Right lobe of liver (tissue), 6 donors: ENCODE data around the gene GJB5. TPM values are rescaled to one million over a fixed set of nuclear protein-coding genes. Genes with fewer than 3 reads are reported as not detected.

Experiments
- ATAC-seq, 4 donors: fragments of 200-7000 bp; cut with Tn5 transposase; one replicate each; pipeline ENCODE4 v1.9.1; 2020; ENCODE audit warnings: mild to moderate bottlenecking in 4 of 4, moderate library complexity in 4 of 4
- DNase-seq, 3 donors: peaks; one replicate each; pipeline ENCODE4 v3.0.0-alpha.2; 2020
- H3K27ac ChIP-seq, 3 donors: fragments of 200-600 bp; one replicate each; pipeline ENCODE4 v1.8.0; 2022
- H3K27me3 ChIP-seq, 2 donors: fragments of 200-600 bp; one replicate each; pipeline ENCODE4 v1.8.0; 2022
- H3K36me3 ChIP-seq, 4 donors: fragments of 200-600 bp; sonication (generic) in 1 of 4; one replicate each; pipeline versions ENCODE4 v1.5.1 to v1.8.0; 2017 to 2022; ENCODE audit warnings: control low read depth in 1 of 4
- H3K4me1 ChIP-seq, 4 donors: fragments of 200-600 bp; sonication (generic) in 1 of 4; one replicate each; pipeline versions ENCODE4 v1.5.1 to v1.8.0; 2017 to 2022; ENCODE audit warnings: control low read depth in 1 of 4
- H3K4me3 ChIP-seq, 3 donors: fragments of 200-600 bp; one replicate each; pipeline ENCODE4 v1.8.0; 2022
- H3K9me3 ChIP-seq, 4 donors: fragments of 200-600 bp; sonication (generic) in 1 of 4; one replicate each; pipeline versions ENCODE4 v1.5.1 to v1.8.0; 2017 to 2022; ENCODE audit warnings: control low read depth in 1 of 4
- CTCF ChIP-seq, 4 donors: fragments of 200-600 bp in 3 of 4; fragments of 450-650 bp in 1 of 4; IDR thresholded peaks; one replicate each; pipeline versions ENCODE4 v1.5.1 to v1.8.0; 2016 to 2022; ENCODE audit warnings: antibody characterized with exemption in 4 of 4, mild to moderate bottlenecking in 2 of 4
- POLR2A ChIP-seq: fragments of 450-650 bp; IDR thresholded peaks from one replicate; pipeline ENCODE4 v1.6.1; 2017; ENCODE audit warnings: antibody characterized with exemption, mild to moderate bottlenecking
- WGBS: methylation state at CpG from one replicate; pipeline ENCODE4 v1.1.6; 2018; ENCODE audit warnings: low coverage, low lambda C conversion rate; ENCODE audit not compliant: insufficient coverage; ENCODE audit errors: missing lambda C conversion rate; 5-methylcytosine and 5-hydroxymethylcytosine counted together
- intact Hi-C, 2 donors: fragments of 100-400 bp; cut with DNase I; formaldehyde crosslinking; loops; one replicate each; pipeline versions ENCODE4 v1.11.2 to v1.14.1; 2022
- total RNA-seq, 6 experiments: library from RNA; depleted of rRNA in 2 of 6; stranded (reverse); fragments of >200 nt in 2 of 6; fragmentation: NEBNext Ultra II Directional in 3 of 6; extraction: Animal tissue kit (Norgen Biotek cat#: 25700) in 3 of 6; gene quantifications; one replicate each; pipeline versions ENCODE4 v1.1.0 to v1.2.4, GENCODE V29; 2016 to 2023
- donor health status: DM: no; HTN: yes; CAD: no.
- donor health status: DM: no; HTN: no; CAD: no.
- donor health status: DM: no; HTN: no; CAD: no.
- donor health status: DM: no; HTN: yes; CAD: no.
- donor health status: DM: no; HTN: yes; CAD: no.

Gene GJB5
- total RNA-seq, 6 experiments from 2014 or later: not detected

- no peak for DNase-seq
- no peak overlapping the region for H3K27ac ChIP-seq
- 82% methylated on average over 4 of the region's 4 CpGs for WGBS
These were observed 43.4 kb upstream of the GJB5 start for GRCh38 chr1:34711485-34711884.

GRCh38 chr1:34712007-34712688, 42.7 kb upstream of the GJB5 start:
- intact Hi-C loops: no loop called here
- TF ChIP-seq POLR2A (no peak), CTCF (IDR thresholded peaks at IDR 0.05) (no peak)
- 68% methylated on average over 4 of the region's 7 CpGs for WGBS
- H3K4me1 ChIP-seq: no peaks in the 10 kb centered on the region
- no peaks in the 10 kb centered on the region for H3K9me3 ChIP-seq
- no peak overlapping the region for H3K27ac ChIP-seq
- DNase-seq (no peak), ATAC-seq (no peak)
- no peaks in the 10 kb centered on the region for H3K36me3 ChIP-seq
- no peak overlapping the region for H3K4me3 ChIP-seq
- no peaks in the 10 kb centered on the region for H3K27me3 ChIP-seq

More at GRCh38 chr1:34711485-34711884, 43.4 kb upstream of the GJB5 start:
- no peak for TF ChIP-seq POLR2A
- no peak for TF ChIP-seq CTCF (IDR thresholded peaks at IDR 0.05)
- no peaks in the 10 kb centered on the region for H3K9me3 ChIP-seq
- intact Hi-C loops: no loop called here
- no peaks in the 10 kb centered on the region for H3K27me3 ChIP-seq
- H3K36me3 ChIP-seq: no peaks in the 10 kb centered on the region
- no peaks in the 10 kb centered on the region for H3K4me1 ChIP-seq
- ATAC-seq: no peak
- H3K4me3 ChIP-seq: no peak overlapping the region

GRCh38 chr1:34713443-34713842, 41.4 kb upstream of the GJB5 start:
- H3K36me3 ChIP-seq: no peaks in the 10 kb centered on the region
- 73% methylated on average over 4 of the region's 6 CpGs for WGBS
- ATAC-seq: no peak

GRCh38 chr1:34714386-34714785, 40.5 kb upstream of the GJB5 start:
- H3K27ac ChIP-seq: no peak overlapping the region
- no peak overlapping the region for H3K4me3 ChIP-seq
- intact Hi-C loops: no loop called here
- 31% methylated on average over 3 of the region's 3 CpGs for WGBS
- TF ChIP-seq CTCF (IDR thresholded peaks at IDR 0.05) (no peak), POLR2A (no peak)
- no peaks in the 10 kb centered on the region for H3K9me3 ChIP-seq
- H3K4me1 ChIP-seq: no peaks in the 10 kb centered on the region
- ATAC-seq: no peak
- no peaks in the 10 kb centered on the region for H3K27me3 ChIP-seq
- no peaks in the 10 kb centered on the region for H3K36me3 ChIP-seq
- no peak for DNase-seq

More at GRCh38 chr1:34713443-34713842, 41.4 kb upstream of the GJB5 start:
- intact Hi-C loops: no loop called here
- no peaks in the 10 kb centered on the region for H3K27me3 ChIP-seq
- no peaks in the 10 kb centered on the region for H3K9me3 ChIP-seq
- DNase-seq: no peak
- H3K4me3 ChIP-seq: no peak overlapping the region
- H3K4me1 ChIP-seq: no peaks in the 10 kb centered on the region
- no peak overlapping the region for H3K27ac ChIP-seq
- TF ChIP-seq POLR2A: no peak
- no peak for TF ChIP-seq CTCF (IDR thresholded peaks at IDR 0.05)
